Measurements from ENCODE around the gene CAMKMT. TPM values are rescaled to one million over a fixed set of nuclear protein-coding genes. Genes with fewer than 3 reads are reported as not detected.
A peak's percentile ranks its signal among the peaks of the same experiment; 100 is the strongest.

Gene CAMKMT
- total and polyA plus RNA-seq, 2 donors (not counting 1 experiment from before 2014, with no cell fraction given), result 6.2 to 23.3 TPM

DNA sequence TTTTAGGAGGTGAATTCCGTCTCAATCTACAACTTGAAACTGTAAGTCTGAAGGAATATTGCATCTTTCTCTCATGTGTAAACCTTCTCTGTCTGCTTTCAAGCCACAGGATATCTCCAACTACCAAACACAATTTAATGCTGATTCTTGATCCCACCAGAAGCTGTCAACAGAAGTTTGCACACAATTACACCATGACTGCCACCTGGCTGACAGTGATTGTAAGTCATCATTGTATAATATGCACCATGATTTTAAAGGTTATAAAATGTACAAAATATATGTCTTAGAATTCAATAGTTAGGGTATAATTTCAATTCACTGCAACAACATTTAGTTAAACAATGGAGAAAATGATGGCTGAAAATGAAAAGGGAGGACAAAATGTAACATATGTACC lies 18.9 kb upstream of the CAMKMT start:
- Mint-ChIP-seq H3K9me3 (ENCODE audit: insufficient read depth) (no peaks in the 10 kb centered on the region), H3K27me3 (no peaks in the 10 kb centered on the region), H3K4me3 (no peak overlapping the region), H3K4me1 (no peaks in the 10 kb centered on the region), H3K27ac (no peak overlapping the region)
- Histone ChIP-seq H3K9me3 (ENCODE audit: control extremely low read depth in 1 of 3, control insufficient read depth in 2 of 3, insufficient read depth in 1 of 3, low read length in 2 of 3) (no peaks in the 10 kb centered on the region), H3K4me2 (replicated peaks; ENCODE audit: low read depth, low read length, poor library complexity, severe bottlenecking) (no peak overlapping the region), H3K27me3 (replicated peaks in 1 of 4; ENCODE audit: control extremely low read depth in 1 of 4, control insufficient read depth in 3 of 4, insufficient read depth in 4 of 4, low read length in 3 of 4) (no peaks in the 10 kb centered on the region), H2AFZ (ENCODE audit: insufficient read depth, low read depth, low read length, poor library complexity, severe bottlenecking) (no peak overlapping the region), H3K4me3 (ENCODE audit: control extremely low read depth in 1 of 5, extremely low read depth in 1 of 5, insufficient read depth in 1 of 5, low read depth in 2 of 5, low read length in 4 of 5) (no peak overlapping the region), H3K27ac (ENCODE audit: low read length in 2 of 2) (no peak overlapping the region), H3K9ac (ENCODE audit: low read length) (no peak overlapping the region), H3K4me1 (ENCODE audit: control insufficient read depth in 2 of 2, insufficient read depth in 2 of 2, low read length in 2 of 2) (no peaks in the 10 kb centered on the region), H3K36me3 (replicated peaks in 1 of 2; ENCODE audit: control extremely low read depth in 1 of 2, control insufficient read depth in 1 of 2, extremely low read depth in 1 of 2, insufficient read depth in 2 of 2, low read length in 1 of 2) (peaks cover 2 to 29% of the 10 kb centered on the region in 2 experiments), H3K79me2 (ENCODE audit: control insufficient read depth, insufficient read depth, low read length) (no peaks in the 10 kb centered on the region), H4K20me1 (ENCODE audit: control insufficient read depth, insufficient read depth, low read length, poor library complexity, severe bottlenecking) (no peaks in the 10 kb centered on the region)
- no peak for ATAC-seq (ENCODE audit: low read depth)
- DNase-seq, result peak; percentile 43
- intact Hi-C loops (cut with micrococcal nuclease), result loop anchor here (1.0 to 10.0 kb wide), 3 partner anchors 98 to 299 kb away; no protein-coding TSS in a partner anchor
- TF ChIP-seq EZH2 (IDR thresholded peaks at IDR 0.05; ENCODE audit: borderline replicate concordance, insufficient read depth, low read depth, low read length, poor library complexity, severe bottlenecking), result no peak
- peak; percentile 57 for TF ChIP-seq CTCF (IDR thresholded peaks at IDR 0.05)
- no CpG with 5 or more reads among the region's 1 CpG for WGBS (ENCODE audit: insufficient coverage)
- ChIA-PET CTCF (interaction anchor here (0.7 to 1.5 kb wide), 7 partner anchors 99 to 299 kb away, joined by 3 to 5 read pairs (median 4); no protein-coding TSS in a partner anchor), POLR2A (interaction anchor here (1.3 kb wide), 1 partner anchor 18 kb away, joined by 4 read pairs; the partner anchor contains the start of genes CAMKMT and PREPL)

DNA sequence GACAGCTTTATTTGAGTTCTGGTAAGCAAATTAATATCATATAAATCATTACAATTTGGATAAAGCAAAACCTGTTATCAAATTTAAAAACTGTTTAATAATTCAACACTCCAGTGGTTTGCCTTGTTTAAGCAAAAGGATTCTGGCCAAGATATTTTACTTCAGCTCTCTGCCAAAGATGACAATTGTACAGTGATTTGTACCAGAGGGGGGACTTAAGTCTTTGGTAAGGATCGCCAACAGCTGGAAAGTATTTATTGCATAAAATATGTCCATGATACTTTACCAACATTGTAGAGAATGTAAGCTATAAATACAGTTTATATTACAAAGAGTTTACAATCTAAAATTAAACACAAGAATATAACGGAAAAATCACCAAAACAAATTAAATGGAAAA lies 14.2 kb upstream of the CAMKMT start:
- Histone ChIP-seq H3K36me3 (replicated peaks in 1 of 2; ENCODE audit: control extremely low read depth in 1 of 2, control insufficient read depth in 1 of 2, extremely low read depth in 1 of 2, insufficient read depth in 2 of 2, low read length in 1 of 2) (peaks cover 0 to 7% of the 10 kb centered on the region in 2 experiments), H3K4me1 (ENCODE audit: control insufficient read depth in 2 of 2, insufficient read depth in 2 of 2, low read length in 2 of 2) (no peaks in the 10 kb centered on the region), H3K27me3 (replicated peaks in 1 of 4; ENCODE audit: control extremely low read depth in 1 of 4, control insufficient read depth in 3 of 4, insufficient read depth in 4 of 4, low read length in 3 of 4) (no peaks in the 10 kb centered on the region), H3K4me3 (ENCODE audit: control extremely low read depth in 1 of 5, extremely low read depth in 1 of 5, insufficient read depth in 1 of 5, low read depth in 2 of 5, low read length in 4 of 5) (no peak overlapping the region), H3K79me2 (ENCODE audit: control insufficient read depth, insufficient read depth, low read length) (peaks cover 12% of the 10 kb centered on the region), H2AFZ (ENCODE audit: insufficient read depth, low read depth, low read length, poor library complexity, severe bottlenecking) (no peak overlapping the region), H3K27ac (ENCODE audit: low read length in 2 of 2) (no peak overlapping the region), H3K4me2 (replicated peaks; ENCODE audit: low read depth, low read length, poor library complexity, severe bottlenecking) (no peak overlapping the region), H3K9ac (ENCODE audit: low read length) (no peak overlapping the region), H4K20me1 (ENCODE audit: control insufficient read depth, insufficient read depth, low read length, poor library complexity, severe bottlenecking) (peaks cover 9% of the 10 kb centered on the region), H3K9me3 (ENCODE audit: control extremely low read depth in 1 of 3, control insufficient read depth in 2 of 3, insufficient read depth in 1 of 3, low read length in 2 of 3) (no peaks in the 10 kb centered on the region)
- Mint-ChIP-seq H3K27me3 (no peaks in the 10 kb centered on the region), H3K4me1 (peaks cover 6% of the 10 kb centered on the region), H3K27ac (no peak overlapping the region), H3K4me3 (no peak overlapping the region), H3K9me3 (ENCODE audit: insufficient read depth) (no peaks in the 10 kb centered on the region)
- no CpG with 5 or more reads among the region's 2 CpGs for WGBS (ENCODE audit: insufficient coverage)
- POLR2A ChIA-PET, result no interaction called here
- ATAC-seq (ENCODE audit: low read depth) (no peak), DNase-seq (no peak)
- TF ChIP-seq EZH2 (IDR thresholded peaks at IDR 0.05; ENCODE audit: borderline replicate concordance, insufficient read depth, low read depth, low read length, poor library complexity, severe bottlenecking) (no peak), CTCF (IDR thresholded peaks at IDR 0.05) (no peak)
- CTCF ChIA-PET, result no interaction called here
- intact Hi-C loops (cut with micrococcal nuclease), result loop anchor here (10.0 kb wide), 1 partner anchor 103 kb away; no protein-coding TSS in a partner anchor

Measured in B cell (primary cell).